Measurements from ENCODE around the gene ADAM12. TPM values are rescaled to one million over a fixed set of nuclear protein-coding genes. Genes with fewer than 3 reads are reported as not detected.

The ADAM12 gene
- polyA plus RNA-seq, 1 of the 3 experiments (the other 2 are of a cell fraction) = 25.0 TPM

DNA sequence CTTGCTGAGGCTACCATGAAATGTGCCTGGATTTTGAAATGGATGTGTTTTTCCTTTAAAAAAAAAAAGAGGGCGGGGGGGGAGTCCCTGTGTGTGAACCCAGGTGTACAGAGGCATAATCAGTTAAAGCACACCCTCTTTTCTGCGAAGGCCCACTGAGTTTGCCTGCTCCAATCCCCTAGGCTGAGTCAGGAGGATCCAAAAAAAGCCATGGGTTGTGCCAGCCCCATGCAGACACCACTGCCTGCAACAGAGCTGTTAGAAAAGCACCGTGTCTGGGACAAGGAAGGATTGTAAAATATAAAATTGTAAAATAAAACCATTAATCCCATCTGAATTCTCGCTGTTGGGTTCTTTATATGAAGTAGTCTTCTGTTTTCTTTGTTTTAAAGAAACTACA, 217.9 kb downstream of the ADAM12 start:
- no peak overlapping the region for H3K9ac ChIP-seq
- H3K27ac ChIP-seq (ENCODE audit: low read depth in 2 of 2, low read length in 1 of 2) = no peak overlapping the region
- H3K9me2 ChIP-seq = no peaks in the 10 kb centered on the region
- no peak overlapping the region for H3K4me3 ChIP-seq (ENCODE audit: low read depth in 2 of 2, low read length in 1 of 2)
- H3F3A ChIP-seq (replicated peaks; ENCODE audit: insufficient read depth) = no peaks in the 10 kb centered on the region
- no peak for DNase-seq
- ChIA-PET CTCF (no interaction called here), POLR2A (no interaction called here)
- no peaks in the 10 kb centered on the region for H4K20me1 ChIP-seq (ENCODE audit: insufficient read depth)
- H3K27me3 ChIP-seq (ENCODE audit: insufficient read depth) = no peaks in the 10 kb centered on the region
- TF ChIP-seq IRF3 (IDR thresholded peaks at IDR 0.05; ENCODE audit: low read depth, low read length) (no peak), RCOR1 (IDR thresholded peaks at IDR 0.05; ENCODE audit: low read length) (no peak), TEAD4 (IDR thresholded peaks at IDR 0.05; ENCODE audit: borderline replicate concordance, insufficient read depth) (no peak), MEF2A (IDR thresholded peaks at IDR 0.05; ENCODE audit: borderline replicate concordance, low read depth) (no peak), NRF1 (IDR thresholded peaks at IDR 0.05; ENCODE audit: low read depth, low read length) (no peak), RXRA (IDR thresholded peaks at IDR 0.05; ENCODE audit: borderline replicate concordance, low read depth) (no peak), EZH2phosphoT487 (IDR thresholded peaks at IDR 0.05; ENCODE audit: borderline replicate concordance, low read depth) (no peak), TCF12 (IDR thresholded peaks at IDR 0.05) (no peak), JUND (IDR thresholded peaks at IDR 0.05) (no peak), FOXJ3 (CRISPR knock-in tag; IDR thresholded peaks at IDR 0.05) (no peak)
- no peak overlapping the region for H2AFZ ChIP-seq (ENCODE audit: low read depth)
- H3K9me3 ChIP-seq = no peaks in the 10 kb centered on the region
- no peak overlapping the region for H3K4me2 ChIP-seq
- no peaks in the 10 kb centered on the region for H3K79me2 ChIP-seq (ENCODE audit: insufficient read depth)
- WGBS (ENCODE audit: low lambda C conversion rate) = 84% methylated on average over 4 of the region's 4 CpGs
- H3K36me3 ChIP-seq (replicated peaks in 1 of 2; ENCODE audit: control insufficient read depth in 1 of 2, insufficient read depth in 2 of 2, low read length in 1 of 2) = no peaks in the 10 kb centered on the region
- H3K4me1 ChIP-seq (ENCODE audit: control insufficient read depth in 1 of 2, insufficient read depth in 2 of 2, low read depth in 1 of 2, low read length in 1 of 2) = no peaks in the 10 kb centered on the region

- Histone ChIP-seq H3K79me2 (ENCODE audit: insufficient read depth) (no peaks in the 10 kb centered on the region), H3K9me2 (no peaks in the 10 kb centered on the region), H3F3A (replicated peaks; ENCODE audit: insufficient read depth) (no peaks in the 10 kb centered on the region), H3K4me3 (ENCODE audit: low read depth in 2 of 2, low read length in 1 of 2) (no peak overlapping the region), H3K36me3 (replicated peaks in 1 of 2; ENCODE audit: control insufficient read depth in 1 of 2, insufficient read depth in 2 of 2, low read length in 1 of 2) (no peaks in the 10 kb centered on the region), H2AFZ (ENCODE audit: low read depth) (no peak overlapping the region), H3K27me3 (ENCODE audit: insufficient read depth) (no peaks in the 10 kb centered on the region), H3K9me3 (no peaks in the 10 kb centered on the region), H4K20me1 (ENCODE audit: insufficient read depth) (no peaks in the 10 kb centered on the region), H3K4me1 (ENCODE audit: control insufficient read depth in 1 of 2, insufficient read depth in 2 of 2, low read depth in 1 of 2, low read length in 1 of 2) (no peaks in the 10 kb centered on the region), H3K9ac (no peak overlapping the region), H3K27ac (ENCODE audit: low read depth in 2 of 2, low read length in 1 of 2) (no peak overlapping the region), H3K4me2 (no peak overlapping the region)
- WGBS (ENCODE audit: low lambda C conversion rate) = 88% methylated on average over 7 of the region's 7 CpGs
- DNase-seq = no peak
- ChIA-PET CTCF (interaction anchor here (0.6 kb wide), 1 partner anchor 208 kb away, joined by 3 read pairs; no protein-coding TSS in a partner anchor), POLR2A (no interaction called here)
- TF ChIP-seq RXRA (IDR thresholded peaks at IDR 0.05; ENCODE audit: borderline replicate concordance, low read depth) = no peak
- TF ChIP-seq JUND (IDR thresholded peaks at IDR 0.05) = no peak
- TF ChIP-seq MXI1 (IDR thresholded peaks at IDR 0.05; ENCODE audit: low read depth, low read length) = no peak
- TF ChIP-seq, protein P1, sequence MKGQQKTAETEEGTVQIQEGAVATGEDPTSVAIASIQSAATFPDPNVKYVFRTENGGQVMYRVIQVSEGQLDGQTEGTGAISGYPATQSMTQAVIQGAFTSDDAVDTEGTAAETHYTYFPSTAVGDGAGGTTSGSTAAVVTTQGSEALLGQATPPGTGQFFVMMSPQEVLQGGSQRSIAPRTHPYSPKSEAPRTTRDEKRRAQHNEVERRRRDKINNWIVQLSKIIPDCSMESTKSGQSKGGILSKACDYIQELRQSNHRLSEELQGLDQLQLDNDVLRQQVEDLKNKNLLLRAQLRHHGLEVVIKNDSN (IDR thresholded peaks at IDR 0.05; ENCODE audit: borderline replicate concordance, low read depth) = no peak
- TF ChIP-seq TEAD4 (IDR thresholded peaks at IDR 0.05; ENCODE audit: borderline replicate concordance, insufficient read depth) = no peak
- no peak for TF ChIP-seq RAD21 (IDR thresholded peaks at IDR 0.05; ENCODE audit: low read length)
- TF ChIP-seq RFX5 (IDR thresholded peaks at IDR 0.05; ENCODE audit: low read length) = no peak
- TF ChIP-seq, protein P2, sequence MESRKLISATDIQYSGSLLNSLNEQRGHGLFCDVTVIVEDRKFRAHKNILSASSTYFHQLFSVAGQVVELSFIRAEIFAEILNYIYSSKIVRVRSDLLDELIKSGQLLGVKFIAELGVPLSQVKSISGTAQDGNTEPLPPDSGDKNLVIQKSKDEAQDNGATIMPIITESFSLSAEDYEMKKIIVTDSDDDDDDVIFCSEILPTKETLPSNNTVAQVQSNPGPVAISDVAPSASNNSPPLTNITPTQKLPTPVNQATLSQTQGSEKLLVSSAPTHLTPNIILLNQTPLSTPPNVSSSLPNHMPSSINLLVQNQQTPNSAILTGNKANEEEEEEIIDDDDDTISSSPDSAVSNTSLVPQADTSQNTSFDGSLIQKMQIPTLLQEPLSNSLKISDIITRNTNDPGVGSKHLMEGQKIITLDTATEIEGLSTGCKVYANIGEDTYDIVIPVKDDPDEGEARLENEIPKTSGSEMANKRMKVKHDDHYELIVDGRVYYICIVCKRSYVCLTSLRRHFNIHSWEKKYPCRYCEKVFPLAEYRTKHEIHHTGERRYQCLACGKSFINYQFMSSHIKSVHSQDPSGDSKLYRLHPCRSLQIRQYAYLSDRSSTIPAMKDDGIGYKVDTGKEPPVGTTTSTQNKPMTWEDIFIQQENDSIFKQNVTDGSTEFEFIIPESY (IDR thresholded peaks at IDR 0.05; ENCODE audit: borderline replicate concordance, low read depth) = no peak
- no peak for TF ChIP-seq FOSL2 (IDR thresholded peaks at IDR 0.05; ENCODE audit: borderline replicate concordance, low read depth)
- TF ChIP-seq FOXJ3 (CRISPR knock-in tag; IDR thresholded peaks at IDR 0.05) = no peak
- TF ChIP-seq TAF1 (IDR thresholded peaks at IDR 0.05; ENCODE audit: borderline replicate concordance, low read depth, low read length) = no peak
- no peak for TF ChIP-seq POLR2AphosphoS5 (IDR thresholded peaks at IDR 0.05; ENCODE audit: low read depth, low read length)
- TF ChIP-seq EZH2phosphoT487 (IDR thresholded peaks at IDR 0.05; ENCODE audit: borderline replicate concordance, low read depth) = no peak
- TF ChIP-seq CHD2 (IDR thresholded peaks at IDR 0.05; ENCODE audit: low read length, partially characterized antibody) = no peak
- no peak for TF ChIP-seq TCF12 (IDR thresholded peaks at IDR 0.05)
- no peak for TF ChIP-seq PBX3 (IDR thresholded peaks at IDR 0.05)
- no peak for TF ChIP-seq FOXM1 (IDR thresholded peaks at IDR 0.05; ENCODE audit: low read depth)
- TF ChIP-seq SIN3A (IDR thresholded peaks at IDR 0.05; ENCODE audit: borderline replicate concordance, low read depth, low read length) = no peak
- no peak for TF ChIP-seq SMC3 (IDR thresholded peaks at IDR 0.05; ENCODE audit: low read depth, low read length)
These were observed 218.4 kb downstream of the ADAM12 start for GRCh38 chr10:126169899-126170298.

All from SK-N-SH (cell line).